RWPE2 (cell line): ENCODE results near the gene SYK.

Source experiments
- ATAC-seq: fragments of 200-7000 bp; cut with Tn5 transposase; 3 replicates; pipeline ENCODE4 v1.9.1; 2021; ENCODE audit warnings: low read depth
- DNase-seq: peaks from one replicate; pipeline ENCODE4 v3.0.0-alpha.2; 2020; ENCODE audit warnings: low spot score
- H3K27ac ChIP-seq: fragments of 450-650 bp; 2 replicates; pipeline ENCODE4 v1.5.1; 2017; ENCODE audit warnings: mild to moderate bottlenecking; ENCODE audit not compliant: poor library complexity, severe bottlenecking
- H3K27me3 ChIP-seq: fragments of 250-450 bp; sonication (Bioruptor Pico); 2 replicates; pipeline ENCODE4 v1.5.1; 2021; ENCODE audit warnings: mild to moderate bottlenecking, moderate library complexity; ENCODE audit not compliant: insufficient read depth, poor library complexity, severe bottlenecking
- H3K36me3 ChIP-seq: fragments of 250-450 bp; sonication (Bioruptor Pico); 2 replicates; pipeline ENCODE4 v1.5.1; 2020; ENCODE audit warnings: low read depth, mild to moderate bottlenecking, moderate library complexity
- H3K4me1 ChIP-seq: fragments of 250-450 bp; sonication (Bioruptor Pico); 2 replicates; pipeline ENCODE4 v1.5.1; 2021; ENCODE audit warnings: mild to moderate bottlenecking, moderate library complexity; ENCODE audit not compliant: insufficient read depth, poor library complexity, severe bottlenecking
- H3K4me3 ChIP-seq: fragments of 250-450 bp; sonication (Bioruptor Pico); 2 replicates; pipeline ENCODE4 v1.5.1; 2021; ENCODE audit warnings: mild to moderate bottlenecking, moderate library complexity; ENCODE audit not compliant: severe bottlenecking
- H3K9me3 ChIP-seq: fragments of 250-450 bp; sonication (Bioruptor Pico); 2 replicates; pipeline ENCODE4 v1.5.1; 2021; ENCODE audit warnings: mild to moderate bottlenecking, moderate library complexity; ENCODE audit not compliant: severe bottlenecking
- TF ChIP-seq, protein P1 (sequence below): fragments of 450-650 bp; IDR thresholded peaks from one replicate; pipeline ENCODE4 v1.5.1; 2017; ENCODE audit warnings: mild to moderate bottlenecking, moderate library complexity; ENCODE audit not compliant: poor library complexity, severe bottlenecking

Gene SYK

DNA sequence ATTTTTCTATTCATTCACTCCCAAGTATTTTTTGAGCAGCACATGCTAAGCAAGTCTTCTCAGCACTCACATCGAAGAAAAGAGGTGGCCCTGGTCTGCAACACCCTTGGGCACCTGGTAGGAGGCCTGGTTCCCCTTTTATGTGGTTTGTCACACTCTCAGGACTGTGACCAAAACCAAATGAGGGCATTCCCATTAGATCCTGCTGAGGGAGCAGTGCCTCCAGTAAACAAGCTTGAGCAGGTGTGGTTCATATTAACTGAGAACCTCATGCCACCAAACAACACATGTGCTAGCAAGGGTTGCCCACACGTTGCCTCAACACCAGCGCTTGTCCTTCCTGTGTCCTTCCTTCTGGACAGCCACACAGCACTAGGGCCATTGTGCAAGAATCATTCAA, 26.9 kb upstream of the SYK start:
- Histone ChIP-seq H3K9me3 (no peaks in the 10 kb centered on the region), H3K27ac (no peak overlapping the region), H3K36me3 (no peaks in the 10 kb centered on the region), H3K4me1 (no peaks in the 10 kb centered on the region), H3K4me3 (no peak overlapping the region), H3K27me3 (no peaks in the 10 kb centered on the region)
- no peak for DNase-seq
- TF ChIP-seq, protein P1, sequence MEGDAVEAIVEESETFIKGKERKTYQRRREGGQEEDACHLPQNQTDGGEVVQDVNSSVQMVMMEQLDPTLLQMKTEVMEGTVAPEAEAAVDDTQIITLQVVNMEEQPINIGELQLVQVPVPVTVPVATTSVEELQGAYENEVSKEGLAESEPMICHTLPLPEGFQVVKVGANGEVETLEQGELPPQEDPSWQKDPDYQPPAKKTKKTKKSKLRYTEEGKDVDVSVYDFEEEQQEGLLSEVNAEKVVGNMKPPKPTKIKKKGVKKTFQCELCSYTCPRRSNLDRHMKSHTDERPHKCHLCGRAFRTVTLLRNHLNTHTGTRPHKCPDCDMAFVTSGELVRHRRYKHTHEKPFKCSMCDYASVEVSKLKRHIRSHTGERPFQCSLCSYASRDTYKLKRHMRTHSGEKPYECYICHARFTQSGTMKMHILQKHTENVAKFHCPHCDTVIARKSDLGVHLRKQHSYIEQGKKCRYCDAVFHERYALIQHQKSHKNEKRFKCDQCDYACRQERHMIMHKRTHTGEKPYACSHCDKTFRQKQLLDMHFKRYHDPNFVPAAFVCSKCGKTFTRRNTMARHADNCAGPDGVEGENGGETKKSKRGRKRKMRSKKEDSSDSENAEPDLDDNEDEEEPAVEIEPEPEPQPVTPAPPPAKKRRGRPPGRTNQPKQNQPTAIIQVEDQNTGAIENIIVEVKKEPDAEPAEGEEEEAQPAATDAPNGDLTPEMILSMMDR, result no peak
- no peak for ATAC-seq

DNA sequence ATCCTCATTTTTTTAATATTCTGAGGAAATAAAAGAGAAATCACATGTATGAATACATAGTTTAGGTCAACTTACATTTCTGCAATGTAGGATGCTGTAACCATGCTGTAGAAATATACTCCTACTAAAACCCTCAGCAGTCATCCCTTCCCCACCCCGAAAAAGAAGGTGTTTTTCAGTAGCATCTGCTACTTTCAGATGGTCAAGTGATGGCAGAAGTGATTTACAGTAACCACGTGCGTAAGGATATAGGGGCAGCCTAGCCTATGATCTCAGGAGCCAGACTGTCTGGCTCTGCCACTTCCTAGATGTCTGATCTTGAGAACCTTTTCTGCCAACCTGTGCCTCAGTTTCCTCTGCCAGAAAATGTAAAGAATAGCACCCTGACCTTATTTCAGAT, 26.0 kb upstream of the SYK start:
- Histone ChIP-seq H3K27me3 (no peaks in the 10 kb centered on the region), H3K4me3 (no peak overlapping the region), H3K27ac (no peak overlapping the region), H3K36me3 (no peaks in the 10 kb centered on the region), H3K9me3 (no peaks in the 10 kb centered on the region), H3K4me1 (no peaks in the 10 kb centered on the region)
- ATAC-seq (no peak), DNase-seq (no peak)
- TF ChIP-seq, protein P1, result no peak

GRCh38 chr9:90778746-90779145, 22.9 kb upstream of the SYK start:
- no peaks in the 10 kb centered on the region for H3K36me3 ChIP-seq
- H3K9me3 ChIP-seq, result no peaks in the 10 kb centered on the region
- DNase-seq (no peak), ATAC-seq (no peak)
- TF ChIP-seq, protein P1, result no peak
- no peaks in the 10 kb centered on the region for H3K27me3 ChIP-seq
- no peak overlapping the region for H3K27ac ChIP-seq
- peaks cover 11% of the 10 kb centered on the region for H3K4me1 ChIP-seq
- no peak overlapping the region for H3K4me3 ChIP-seq

GRCh38 chr9:90783552-90783951, 18.1 kb upstream of the SYK start:
- no peak overlapping the region for H3K4me3 ChIP-seq
- no peaks in the 10 kb centered on the region for H3K27me3 ChIP-seq
- TF ChIP-seq, protein P1, result no peak
- DNase-seq (no peak), ATAC-seq (no peak)
- H3K9me3 ChIP-seq, result no peaks in the 10 kb centered on the region
- H3K27ac ChIP-seq, result no peak overlapping the region
- H3K36me3 ChIP-seq, result no peaks in the 10 kb centered on the region
- peaks cover 11% of the 10 kb centered on the region for H3K4me1 ChIP-seq

DNA sequence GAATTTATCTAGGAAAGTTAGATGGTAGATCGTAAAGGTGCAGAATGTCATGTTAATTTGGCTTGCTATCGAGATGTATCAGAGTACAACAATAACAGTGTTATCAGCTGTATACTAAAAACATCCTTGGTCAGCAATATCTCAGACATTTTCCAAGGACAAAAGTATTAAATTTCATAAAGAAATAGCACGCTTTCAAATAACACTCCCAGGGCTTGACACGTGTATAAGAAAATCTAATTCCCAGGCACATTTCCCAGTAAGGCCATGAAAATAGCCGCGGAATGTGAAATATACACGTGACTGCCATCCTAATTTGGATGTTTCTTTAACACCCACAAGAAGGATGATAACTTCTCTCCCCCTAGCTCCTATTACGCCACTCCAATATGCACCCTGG, 17.7 kb upstream of the SYK start:
- Histone ChIP-seq H3K4me1 (peaks cover 11% of the 10 kb centered on the region), H3K36me3 (no peaks in the 10 kb centered on the region), H3K27me3 (no peaks in the 10 kb centered on the region), H3K9me3 (no peaks in the 10 kb centered on the region), H3K4me3 (no peak overlapping the region), H3K27ac (no peak overlapping the region)
- no peak for DNase-seq
- TF ChIP-seq, protein P1, result no peak
- no peak for ATAC-seq
